CD8-positive, alpha-beta memory T cell (primary cell): Measurements from ENCODE around the gene PLD4. TPM values are rescaled to one million over a fixed set of nuclear protein-coding genes. Genes with fewer than 3 reads are reported as not detected.
A peak's percentile ranks its signal among the peaks of the same experiment; 100 is the strongest.

ENCODE experiments used
- CTCF ChIA-PET: fragments of 350-600 bp; sonication (Branson Sonifier 250); formaldehyde crosslinking; loops from one replicate; lab custom pipeline; 2021; ENCODE audit warnings: antibody characterized with exemption; lab: Charles Lee
- POLR2A ChIA-PET: fragments of 350-600 bp; sonication (Branson Sonifier 250); formaldehyde crosslinking; loops from one replicate; lab custom pipeline; 2021; ENCODE audit warnings: antibody characterized with exemption; lab: Charles Lee
- DNase-seq, 5 donors: peaks; one replicate each; pipeline versions ENCODE4 v3.0.0 to v3.0.0-alpha.2; 2020 to 2022; ENCODE audit warnings: mixed read lengths in 1 of 5
- H3K27ac ChIP-seq: one replicate; pipeline ENCODE4 v1.7.0; 2013; ENCODE audit warnings: low read depth, mild to moderate bottlenecking, low read length, moderate library complexity
- H3K27me3 ChIP-seq: 2 replicates; pipeline ENCODE4 v1.7.0; 2013; ENCODE audit warnings: low read length, mild to moderate bottlenecking; ENCODE audit not compliant: insufficient read depth, poor library complexity, severe bottlenecking
- H3K36me3 ChIP-seq: 2 replicates; pipeline ENCODE4 v1.7.0; 2013; ENCODE audit warnings: mild to moderate bottlenecking, low read length, moderate library complexity; ENCODE audit not compliant: insufficient read depth
- H3K4me1 ChIP-seq: 2 replicates; pipeline ENCODE4 v1.7.0; 2013; ENCODE audit warnings: mild to moderate bottlenecking, low read length, moderate library complexity; ENCODE audit not compliant: insufficient read depth
- H3K4me3 ChIP-seq: 2 replicates; pipeline ENCODE4 v1.7.0; 2013; ENCODE audit warnings: mild to moderate bottlenecking, low read length
- H3K9me3 ChIP-seq: 2 replicates; pipeline ENCODE4 v1.7.0; 2013; ENCODE audit warnings: mild to moderate bottlenecking, low read length
- H3K27ac Mint-ChIP-seq, 8 donors: one replicate each; pipeline ENCODE4 v1.8.0; 2020 to 2021; ENCODE audit warnings: mixed read lengths in 8 of 8, mild to moderate bottlenecking in 6 of 8, inconsistent platforms in 3 of 8, moderate library complexity in 3 of 8
- H3K27me3 Mint-ChIP-seq, 2 donors: one replicate each; pipeline ENCODE4 v1.8.0; 2020 to 2021; ENCODE audit warnings: mixed read lengths in 2 of 2, mild to moderate bottlenecking in 1 of 2, moderate library complexity in 1 of 2
- H3K36me3 Mint-ChIP-seq, 3 donors: one replicate each; pipeline ENCODE4 v1.8.0; 2020 to 2021; ENCODE audit warnings: mixed read lengths in 3 of 3, inconsistent platforms in 1 of 3, mild to moderate bottlenecking in 1 of 3
- H3K4me1 Mint-ChIP-seq, 3 donors: one replicate each; pipeline ENCODE4 v1.8.0; 2020 to 2021; ENCODE audit warnings: mixed read lengths in 3 of 3, inconsistent platforms in 1 of 3, mild to moderate bottlenecking in 1 of 3
- H3K4me3 Mint-ChIP-seq, 7 donors: one replicate each; pipeline ENCODE4 v1.8.0; 2020 to 2021; ENCODE audit warnings: mixed read lengths in 7 of 7, mild to moderate bottlenecking in 6 of 7, moderate library complexity in 4 of 7, inconsistent platforms in 2 of 7
- H3K9me3 Mint-ChIP-seq, 5 donors: one replicate each; pipeline ENCODE4 v1.8.0; 2020 to 2022; ENCODE audit warnings: mixed read lengths in 5 of 5, mild to moderate bottlenecking in 3 of 5, moderate library complexity in 2 of 5, inconsistent platforms in 1 of 5
- polyA plus RNA-seq: library from polyadenylated mRNA; unstranded; fragments of 300-500 nt; fragmentation: Illumina TruSeq; gene quantifications from one replicate; pipeline ENCODE4 v1.2.3, GENCODE V29; 2021
- total RNA-seq, 2 experiments: library from RNA; stranded (reverse); gene quantifications; one replicate each; pipeline ENCODE4 v1.2.3, GENCODE V29; 2021

PLD4 gene
- total and polyA plus RNA-seq, 3 experiments from 2014 or later, result 0.04 TPM; not detected in 2

GRCh38 chr14:104955396-104955770 lies 30.7 kb downstream of the PLD4 start:
- H3K27me3 ChIP-seq, result peaks cover 5% of the 10 kb centered on the region
- CTCF ChIA-PET, result interaction anchor here (1.0 kb wide), 1 partner anchor 89 kb away, joined by 3 read pairs; no protein-coding TSS in a partner anchor
- Mint-ChIP-seq H3K36me3 (no peaks in the 10 kb centered on the region), H3K27ac (peak overlapping the region in 1 of 8 donors; percentile 5), H3K9me3 (no peaks in the 10 kb centered on the region), H3K4me3 (no peak overlapping the region), H3K4me1 (no peaks in the 10 kb centered on the region), H3K27me3 (peaks cover 11 to 40% of the 10 kb centered on the region in 2 donors)
- no peak overlapping the region for H3K4me3 ChIP-seq
- no peaks in the 10 kb centered on the region for H3K4me1 ChIP-seq
- POLR2A ChIA-PET, result no interaction called here
- DNase-seq, result no peak
- no peak overlapping the region for H3K27ac ChIP-seq
- H3K36me3 ChIP-seq, result no peaks in the 10 kb centered on the region
- H3K9me3 ChIP-seq, result no peaks in the 10 kb centered on the region

DNA sequence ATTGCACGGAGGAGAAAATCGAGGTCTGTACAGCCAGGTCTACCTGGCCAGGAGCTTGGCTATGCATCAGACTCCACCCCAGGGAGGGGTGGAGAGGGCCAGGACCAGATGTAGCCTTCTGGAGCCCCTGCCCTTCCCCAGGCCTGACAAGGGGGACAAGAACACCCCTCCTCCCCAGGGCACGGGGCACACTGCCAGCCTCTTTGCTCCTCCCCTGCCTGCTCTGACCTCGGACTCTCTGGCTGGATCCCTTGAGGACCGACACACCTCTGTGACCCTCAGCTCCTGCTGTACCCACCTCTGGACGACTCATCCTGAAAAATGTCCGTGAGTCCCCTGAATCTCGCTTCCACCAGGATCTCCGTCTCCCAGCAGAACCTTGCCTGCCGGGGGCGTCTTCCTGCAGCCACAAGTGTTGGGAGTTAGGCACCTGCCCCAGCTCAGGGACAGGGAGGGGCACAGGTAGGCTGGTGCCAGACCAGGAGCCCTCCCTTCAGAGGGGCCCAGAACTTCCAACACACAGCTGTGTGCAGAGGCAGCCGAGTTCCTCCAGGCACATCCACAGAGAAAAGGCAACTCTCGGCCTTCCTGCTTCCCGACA lies 31.7 kb downstream of the PLD4 start:
- H3K27ac ChIP-seq, result no peak overlapping the region
- H3K27ac Mint-ChIP-seq, result no peak overlapping the region
- DNase-seq, result no peak
- H3K4me1 ChIP-seq, result no peaks in the 10 kb centered on the region
- POLR2A ChIA-PET, result no interaction called here
- CTCF ChIA-PET, result no interaction called here
- H3K27me3 Mint-ChIP-seq, result peaks cover 11 to 43% of the 10 kb centered on the region in 2 donors
- no peaks in the 10 kb centered on the region for H3K9me3 Mint-ChIP-seq
- H3K36me3 Mint-ChIP-seq, result no peaks in the 10 kb centered on the region
- no peak overlapping the region for H3K4me3 Mint-ChIP-seq
- H3K9me3 ChIP-seq, result no peaks in the 10 kb centered on the region
- no peaks in the 10 kb centered on the region for H3K4me1 Mint-ChIP-seq
- no peaks in the 10 kb centered on the region for H3K36me3 ChIP-seq
- H3K4me3 ChIP-seq, result no peak overlapping the region
- peaks cover 5% of the 10 kb centered on the region for H3K27me3 ChIP-seq

- POLR2A ChIA-PET, result no interaction called here
- CTCF ChIA-PET, result no interaction called here
Observed at GRCh38 chr14:104957146-104958113, 32.8 kb downstream of the PLD4 start.

DNA sequence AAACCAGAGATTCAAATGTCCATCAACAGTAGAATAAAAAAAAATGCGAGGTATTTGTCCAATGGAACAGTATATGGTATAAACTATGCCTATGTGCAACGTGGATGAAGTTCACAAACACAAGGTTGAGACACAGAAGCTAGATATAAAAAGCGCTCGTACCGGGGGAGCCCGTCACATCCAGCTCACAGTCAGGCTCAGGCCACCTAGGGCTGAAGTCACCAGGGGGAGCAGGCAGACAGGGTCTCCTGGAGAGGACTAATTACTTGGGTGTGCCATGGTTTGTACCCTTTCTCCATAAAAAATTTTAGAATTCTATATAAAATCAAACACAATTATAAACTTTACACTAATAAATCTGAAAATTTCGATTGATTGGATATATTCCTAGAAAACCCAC lies 39.9 kb downstream of the PLD4 start:
- POLR2A ChIA-PET, result no interaction called here
- Mint-ChIP-seq H3K27me3 (peaks cover 2 to 26% of the 10 kb centered on the region in 2 donors), H3K9me3 (no peaks in the 10 kb centered on the region), H3K36me3 (no peaks in the 10 kb centered on the region), H3K4me1 (no peaks in the 10 kb centered on the region), H3K27ac (no peak overlapping the region), H3K4me3 (no peak overlapping the region)
- H3K9me3 ChIP-seq, result no peaks in the 10 kb centered on the region
- peaks cover 4% of the 10 kb centered on the region for H3K27me3 ChIP-seq
- H3K36me3 ChIP-seq, result no peaks in the 10 kb centered on the region
- no peaks in the 10 kb centered on the region for H3K4me1 ChIP-seq
- CTCF ChIA-PET, result interaction anchor here (1.0 to 2.1 kb wide), 2 partner anchors 81 to 127 kb away, joined by 4 to 7 read pairs; no protein-coding TSS in a partner anchor
- no peak overlapping the region for H3K4me3 ChIP-seq
- no peak overlapping the region for H3K27ac ChIP-seq
- DNase-seq, result no peak

More at GRCh38 chr14:104957146-104958113, 32.8 kb downstream of the PLD4 start:
- Mint-ChIP-seq H3K27ac (peak overlapping the region in 1 of 8 donors; percentile 24), H3K4me1 (no peaks in the 10 kb centered on the region), H3K27me3 (peaks cover 11 to 43% of the 10 kb centered on the region in 2 donors), H3K9me3 (no peaks in the 10 kb centered on the region), H3K4me3 (peak overlapping the region in 1 of 7 donors; percentile 54), H3K36me3 (no peaks in the 10 kb centered on the region)
- no peaks in the 10 kb centered on the region for H3K36me3 ChIP-seq
- H3K4me1 ChIP-seq, result no peaks in the 10 kb centered on the region
- peaks cover 5% of the 10 kb centered on the region for H3K27me3 ChIP-seq
- H3K9me3 ChIP-seq, result no peaks in the 10 kb centered on the region
- no peak overlapping the region for H3K4me3 ChIP-seq
- no peak for DNase-seq
- no peak overlapping the region for H3K27ac ChIP-seq

- Histone ChIP-seq H3K9me3 (no peaks in the 10 kb centered on the region), H3K27ac (no peak overlapping the region), H3K27me3 (peaks cover 4% of the 10 kb centered on the region), H3K4me3 (no peak overlapping the region), H3K36me3 (no peaks in the 10 kb centered on the region), H3K4me1 (no peaks in the 10 kb centered on the region)
- H3K27ac Mint-ChIP-seq, result no peak overlapping the region
- no peak overlapping the region for H3K4me3 Mint-ChIP-seq
- no peaks in the 10 kb centered on the region for H3K36me3 Mint-ChIP-seq
- peaks cover 2 to 18% of the 10 kb centered on the region in 2 donors for H3K27me3 Mint-ChIP-seq
- no peaks in the 10 kb centered on the region for H3K4me1 Mint-ChIP-seq
- DNase-seq, result no peak
- POLR2A ChIA-PET, result no interaction called here
- CTCF ChIA-PET, result interaction anchor here (2.1 kb wide), 1 partner anchor 80 kb away, joined by 7 read pairs; no protein-coding TSS in a partner anchor
- no peaks in the 10 kb centered on the region for H3K9me3 Mint-ChIP-seq
Observed at GRCh38 chr14:104965561-104966231, 41.0 kb downstream of the PLD4 start.

GRCh38 chr14:104966261-104966865 lies 41.7 kb downstream of the PLD4 start:
- POLR2A ChIA-PET, result interaction anchor here (0.6 kb wide), 1 partner anchor 96 kb away, joined by 3 read pairs; no protein-coding TSS in a partner anchor
- H3K36me3 ChIP-seq, result no peaks in the 10 kb centered on the region
- Mint-ChIP-seq H3K4me1 (no peaks in the 10 kb centered on the region), H3K36me3 (no peaks in the 10 kb centered on the region), H3K27me3 (peaks cover 2 to 18% of the 10 kb centered on the region in 2 donors), H3K9me3 (no peaks in the 10 kb centered on the region), H3K4me3 (no peak overlapping the region), H3K27ac (no peak overlapping the region)
- peaks cover 4% of the 10 kb centered on the region for H3K27me3 ChIP-seq
- CTCF ChIA-PET, result no interaction called here
- no peaks in the 10 kb centered on the region for H3K9me3 ChIP-seq
- H3K27ac ChIP-seq, result no peak overlapping the region
- H3K4me1 ChIP-seq, result no peaks in the 10 kb centered on the region
- no peak overlapping the region for H3K4me3 ChIP-seq
- DNase-seq, result no peak

DNA sequence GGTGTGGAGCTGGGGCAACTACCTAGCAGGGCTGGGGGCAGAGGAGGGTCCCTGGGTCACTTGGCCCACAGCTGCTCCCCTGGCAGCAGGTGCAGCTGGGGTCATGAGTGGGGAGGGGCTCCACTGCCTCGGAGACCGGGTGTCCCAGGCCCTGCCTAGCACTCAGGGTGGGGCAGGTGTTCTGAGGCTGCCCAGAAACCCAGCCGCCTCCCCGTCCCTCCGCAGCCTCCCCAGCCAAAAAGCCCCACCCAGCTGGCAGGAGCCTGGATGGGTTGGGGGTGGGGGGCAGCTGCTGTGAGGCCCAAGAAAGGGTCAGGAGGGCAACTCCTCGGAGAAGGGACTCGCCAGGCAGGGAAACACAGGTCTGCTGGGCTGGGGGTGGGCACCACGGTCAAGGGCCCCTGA lies 42.3 kb downstream of the PLD4 start:
- Mint-ChIP-seq H3K27ac (no peak overlapping the region), H3K9me3 (no peaks in the 10 kb centered on the region), H3K4me3 (no peak overlapping the region), H3K4me1 (no peaks in the 10 kb centered on the region), H3K27me3 (peaks cover 2 to 20% of the 10 kb centered on the region in 2 donors), H3K36me3 (no peaks in the 10 kb centered on the region)
- ChIA-PET CTCF (no interaction called here), POLR2A (interaction anchor here (0.6 kb wide), 1 partner anchor 95 kb away, joined by 3 read pairs; no protein-coding TSS in a partner anchor)
- Histone ChIP-seq H3K4me1 (no peaks in the 10 kb centered on the region), H3K36me3 (no peaks in the 10 kb centered on the region), H3K27ac (no peak overlapping the region), H3K27me3 (peaks cover 4% of the 10 kb centered on the region), H3K9me3 (no peaks in the 10 kb centered on the region), H3K4me3 (no peak overlapping the region)
- no peak for DNase-seq
